ENCODE results near the gene WDR41.

The WDR41 gene

GRCh38 chr5:77444356-77444755, 47.8 kb downstream of the WDR41 start:
- DNase-seq (ENCODE audit: low read depth), result no peak
- no peak for TF ChIP-seq CTCF (conservative IDR thresholded peaks at IDR 0.05; ENCODE audit: control insufficient read depth, insufficient read depth, low read depth, low read length)
- no peak overlapping the region for H3K4me3 ChIP-seq (ENCODE audit: control insufficient read depth, low read depth, low read length)

- TF ChIP-seq CTCF (conservative IDR thresholded peaks at IDR 0.05; ENCODE audit: control insufficient read depth, insufficient read depth, low read depth, low read length), result no peak
- no peak for DNase-seq (ENCODE audit: low read depth)
- H3K4me3 ChIP-seq (ENCODE audit: control insufficient read depth, low read depth, low read length), result no peak overlapping the region
Observed at GRCh38 chr5:77443670-77444069, 48.4 kb downstream of the WDR41 start.

GRCh38 chr5:77438071-77438470, 54.0 kb downstream of the WDR41 start:
- H3K4me3 ChIP-seq (ENCODE audit: control insufficient read depth, low read depth, low read length), result no peak overlapping the region
- TF ChIP-seq CTCF (conservative IDR thresholded peaks at IDR 0.05; ENCODE audit: control insufficient read depth, insufficient read depth, low read depth, low read length), result no peak
- no peak for DNase-seq (ENCODE audit: low read depth)

GRCh38 chr5:77437194-77437593, 54.9 kb downstream of the WDR41 start:
- no peak for DNase-seq (ENCODE audit: low read depth)
- TF ChIP-seq CTCF (conservative IDR thresholded peaks at IDR 0.05; ENCODE audit: control insufficient read depth, insufficient read depth, low read depth, low read length), result no peak

GRCh38 chr5:77431719-77432118, 60.4 kb downstream of the WDR41 start:
- no peak for DNase-seq (ENCODE audit: low read depth)
- H3K4me3 ChIP-seq (ENCODE audit: control insufficient read depth, low read depth, low read length), result no peak overlapping the region
- TF ChIP-seq CTCF (conservative IDR thresholded peaks at IDR 0.05; ENCODE audit: control insufficient read depth, insufficient read depth, low read depth, low read length), result no peak

More at GRCh38 chr5:77437194-77437593, 54.9 kb downstream of the WDR41 start:
- H3K4me3 ChIP-seq (ENCODE audit: control insufficient read depth, low read depth, low read length), result no peak overlapping the region

- TF ChIP-seq CTCF (conservative IDR thresholded peaks at IDR 0.05; ENCODE audit: control insufficient read depth, insufficient read depth, low read depth, low read length), result no peak
- DNase-seq (ENCODE audit: low read depth), result no peak
- H3K4me3 ChIP-seq (ENCODE audit: control insufficient read depth, low read depth, low read length), result no peak overlapping the region
Observed at GRCh38 chr5:77431286-77431685, 60.8 kb downstream of the WDR41 start.

- TF ChIP-seq CTCF (conservative IDR thresholded peaks at IDR 0.05; ENCODE audit: control insufficient read depth, insufficient read depth, low read depth, low read length), result no peak
- no peak overlapping the region for H3K4me3 ChIP-seq (ENCODE audit: control insufficient read depth, low read depth, low read length)
- no peak for DNase-seq (ENCODE audit: low read depth)
Observed at GRCh38 chr5:77430726-77431125, 61.4 kb downstream of the WDR41 start.

Measured in fibroblast of mammary gland (primary cell).